ENCODE data around the gene DSC2.
"Not testable (repeated sequence)": the region's sequence is repeated elsewhere in the genome, so short reads cannot be mapped to it uniquely, and the experiment has no call there.

The DSC2 gene

DNA sequence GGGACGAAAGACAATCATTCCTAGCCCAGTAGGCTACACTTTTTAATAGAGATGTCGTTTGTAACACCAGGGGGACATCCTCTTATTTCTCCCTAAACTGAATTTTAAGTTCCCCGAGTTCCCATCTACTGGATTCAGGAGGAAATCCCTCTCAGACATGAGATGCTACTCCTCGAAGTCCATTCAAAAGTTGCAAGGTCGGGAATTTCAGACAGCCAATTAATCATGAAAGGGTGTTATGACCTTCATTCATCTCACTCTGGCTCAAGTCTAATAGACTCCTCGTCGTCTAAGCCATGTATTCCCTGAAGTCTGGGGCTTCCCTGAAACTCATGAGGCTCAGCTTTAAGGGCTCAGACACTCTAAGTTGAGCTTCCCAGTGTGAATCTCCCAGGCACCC is 58.5 kb downstream of the DSC2 start:
- TF ChIP-seq, protein P1, sequence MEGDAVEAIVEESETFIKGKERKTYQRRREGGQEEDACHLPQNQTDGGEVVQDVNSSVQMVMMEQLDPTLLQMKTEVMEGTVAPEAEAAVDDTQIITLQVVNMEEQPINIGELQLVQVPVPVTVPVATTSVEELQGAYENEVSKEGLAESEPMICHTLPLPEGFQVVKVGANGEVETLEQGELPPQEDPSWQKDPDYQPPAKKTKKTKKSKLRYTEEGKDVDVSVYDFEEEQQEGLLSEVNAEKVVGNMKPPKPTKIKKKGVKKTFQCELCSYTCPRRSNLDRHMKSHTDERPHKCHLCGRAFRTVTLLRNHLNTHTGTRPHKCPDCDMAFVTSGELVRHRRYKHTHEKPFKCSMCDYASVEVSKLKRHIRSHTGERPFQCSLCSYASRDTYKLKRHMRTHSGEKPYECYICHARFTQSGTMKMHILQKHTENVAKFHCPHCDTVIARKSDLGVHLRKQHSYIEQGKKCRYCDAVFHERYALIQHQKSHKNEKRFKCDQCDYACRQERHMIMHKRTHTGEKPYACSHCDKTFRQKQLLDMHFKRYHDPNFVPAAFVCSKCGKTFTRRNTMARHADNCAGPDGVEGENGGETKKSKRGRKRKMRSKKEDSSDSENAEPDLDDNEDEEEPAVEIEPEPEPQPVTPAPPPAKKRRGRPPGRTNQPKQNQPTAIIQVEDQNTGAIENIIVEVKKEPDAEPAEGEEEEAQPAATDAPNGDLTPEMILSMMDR (IDR thresholded peaks at IDR 0.05), result no peak
- no peak for TF ChIP-seq ZFX (IDR thresholded peaks at IDR 0.05; ENCODE audit: borderline replicate concordance)
- H3K27ac ChIP-seq, result no peak overlapping the region

DNA sequence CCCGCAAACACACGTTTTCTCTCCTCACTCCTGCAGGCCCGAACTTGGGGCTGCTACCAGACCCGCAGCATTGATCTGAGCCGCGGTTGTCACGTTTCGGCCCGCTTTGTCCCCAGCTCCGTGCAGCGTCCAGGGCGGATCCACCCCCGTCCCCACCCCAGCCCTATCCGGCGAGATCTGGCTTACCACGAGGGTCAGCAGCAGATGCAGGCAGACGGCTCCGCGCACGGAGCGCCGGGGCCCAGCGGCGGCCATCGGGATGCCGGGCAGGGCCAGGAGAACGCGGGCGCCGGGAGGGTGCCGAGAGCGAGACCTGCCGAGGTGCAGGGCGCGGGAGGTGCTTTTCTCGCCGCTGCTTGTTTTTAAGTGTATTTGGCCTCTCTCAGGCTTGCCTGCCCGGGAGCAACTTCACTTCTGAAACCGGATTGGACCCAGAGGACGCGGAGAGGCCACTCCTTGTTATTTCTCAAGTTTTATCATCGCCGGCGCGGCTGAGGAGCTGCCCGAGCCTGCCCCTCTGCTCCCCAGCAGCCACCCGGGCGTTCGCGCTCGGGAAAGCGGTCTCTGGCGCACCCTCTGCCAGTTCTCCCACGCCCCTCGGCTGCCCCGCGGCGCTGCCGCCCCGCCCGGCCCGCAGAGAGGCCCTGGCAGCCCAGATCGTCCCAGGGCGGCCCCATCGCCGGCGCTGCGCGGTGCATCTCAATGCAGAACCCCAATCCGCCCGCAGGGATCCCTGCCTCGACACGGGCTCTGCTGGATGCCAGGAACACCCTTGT is 59.6 kb downstream of the DSC2 start, which contains the start of gene DSC3:
DSC3 (minus strand) TSS at position 337 of the 776 bp plus-strand sequence; CDS start at position 255, 82 bp downstream.
- no peak within 1 kb of the TSS for H3K27ac ChIP-seq
- no peak for TF ChIP-seq ZFX (IDR thresholded peaks at IDR 0.05; ENCODE audit: borderline replicate concordance)
- TF ChIP-seq, protein P1 (IDR thresholded peaks at IDR 0.05), result no peak

DNA sequence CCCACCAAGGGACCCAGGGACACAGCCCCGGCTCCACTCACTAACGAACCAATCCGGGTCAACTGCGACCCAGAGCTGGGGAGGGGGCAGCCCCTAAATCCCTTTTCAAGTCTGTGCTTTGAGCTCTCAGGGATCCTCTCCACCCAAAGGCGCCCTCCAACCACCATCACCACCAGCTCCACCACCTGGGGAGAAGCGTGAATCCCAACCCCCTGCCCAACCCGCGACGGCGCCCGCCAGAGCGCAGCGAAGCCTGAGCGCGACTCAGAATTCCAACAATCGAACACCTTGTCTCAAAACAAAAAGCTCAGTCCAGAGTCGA is 60.2 kb downstream of the DSC2 start:
- no peak overlapping the region for H3K27ac ChIP-seq
- TF ChIP-seq, protein P1 (IDR thresholded peaks at IDR 0.05), result no peak
- TF ChIP-seq ZFX (IDR thresholded peaks at IDR 0.05; ENCODE audit: borderline replicate concordance), result no peak

DNA sequence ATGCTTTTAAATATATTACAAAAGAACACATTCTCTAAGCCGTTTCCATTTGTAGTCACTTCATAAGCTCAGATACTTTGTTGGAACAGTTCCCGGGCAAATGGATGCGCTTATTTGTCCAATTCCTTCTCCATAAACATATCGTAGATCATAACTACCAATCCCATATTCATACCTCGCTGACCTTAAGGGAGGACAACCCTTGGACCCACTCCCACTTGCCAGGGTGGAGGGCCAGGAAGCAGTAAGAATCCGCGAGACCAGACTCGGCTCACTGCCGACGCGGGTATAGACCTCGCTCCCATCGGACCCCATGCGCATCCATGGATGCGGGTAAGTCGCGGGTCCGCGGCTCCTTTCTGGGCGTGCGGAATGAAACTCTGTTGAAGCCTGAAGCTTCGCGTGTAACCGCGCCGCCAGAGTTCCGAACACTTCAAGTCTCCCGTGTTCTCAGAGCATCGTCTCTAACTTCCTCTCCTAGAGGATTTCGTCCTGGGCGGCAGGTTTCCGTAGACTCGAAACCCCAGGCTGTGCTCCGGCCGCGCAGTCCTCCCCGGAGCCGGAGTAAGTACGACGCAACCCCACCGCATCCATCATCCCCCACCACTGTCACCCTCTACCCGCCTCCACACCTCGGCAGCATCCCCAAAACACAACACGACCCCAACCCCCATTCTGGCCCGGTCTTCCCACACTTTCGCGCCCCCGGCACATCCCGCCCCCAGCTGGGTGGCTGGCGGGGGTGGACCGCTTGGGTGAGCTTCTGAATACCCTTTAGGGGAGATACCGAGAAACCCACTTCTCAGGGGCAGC is 60.7 kb downstream of the DSC2 start:
- no peak overlapping the region for H3K27ac ChIP-seq
- TF ChIP-seq, protein P1 (IDR thresholded peaks at IDR 0.05), result no peak
- TF ChIP-seq ZFX (IDR thresholded peaks at IDR 0.05; ENCODE audit: borderline replicate concordance), result no peak

DNA sequence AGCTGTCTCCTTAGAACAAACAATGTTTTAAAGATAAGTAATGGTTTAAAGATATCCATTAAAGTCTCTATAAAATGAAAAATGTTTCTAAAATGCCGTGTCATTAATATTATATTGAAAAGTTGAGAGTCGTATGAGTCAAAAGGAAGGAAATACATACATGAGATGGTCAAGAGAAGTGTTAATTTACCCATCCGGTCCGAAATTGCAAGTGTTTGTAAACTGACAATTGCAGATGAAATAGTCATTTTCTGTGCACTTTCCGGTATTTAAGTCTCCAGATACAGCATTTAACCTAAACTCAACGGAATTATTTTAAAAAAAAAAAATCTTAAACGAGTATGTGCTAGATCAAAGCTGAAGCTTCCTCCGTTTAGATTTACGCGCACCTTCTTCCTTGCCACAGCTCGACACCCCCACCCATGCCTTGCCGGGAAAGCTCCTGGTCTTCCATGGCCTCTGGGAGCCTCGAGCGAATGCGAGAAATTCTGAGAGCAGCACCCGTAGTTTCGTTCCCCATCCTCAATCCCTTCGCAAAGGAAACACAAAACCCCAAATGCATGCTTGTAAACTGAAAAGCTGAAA is 61.4 kb downstream of the DSC2 start:
- TF ChIP-seq ZFX (IDR thresholded peaks at IDR 0.05; ENCODE audit: borderline replicate concordance), result no peak
- TF ChIP-seq, protein P1 (IDR thresholded peaks at IDR 0.05), result no peak
- H3K27ac ChIP-seq, result no peak overlapping the region

DNA sequence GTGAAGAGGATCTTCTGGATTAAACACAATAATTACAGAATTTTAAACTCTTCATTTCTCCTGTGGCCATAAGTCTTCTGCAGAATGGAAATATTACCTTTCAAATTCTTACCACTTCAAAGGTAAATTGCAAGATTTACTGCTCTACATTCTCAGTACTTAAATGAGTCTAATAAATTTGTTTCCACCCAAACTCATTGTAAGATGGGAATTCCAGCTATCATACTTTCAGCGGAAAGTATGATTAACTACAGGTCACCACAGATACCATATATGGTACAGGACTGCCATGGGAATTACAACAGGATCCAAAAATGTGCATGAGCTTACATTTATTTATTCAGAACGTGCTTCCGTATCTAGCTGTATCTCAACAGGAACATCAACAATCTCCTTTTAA is 62.8 kb downstream of the DSC2 start:
- TF ChIP-seq, protein P1 (IDR thresholded peaks at IDR 0.05), result no peak
- TF ChIP-seq ZFX (IDR thresholded peaks at IDR 0.05; ENCODE audit: borderline replicate concordance), result no peak
- no peak overlapping the region for H3K27ac ChIP-seq

DNA sequence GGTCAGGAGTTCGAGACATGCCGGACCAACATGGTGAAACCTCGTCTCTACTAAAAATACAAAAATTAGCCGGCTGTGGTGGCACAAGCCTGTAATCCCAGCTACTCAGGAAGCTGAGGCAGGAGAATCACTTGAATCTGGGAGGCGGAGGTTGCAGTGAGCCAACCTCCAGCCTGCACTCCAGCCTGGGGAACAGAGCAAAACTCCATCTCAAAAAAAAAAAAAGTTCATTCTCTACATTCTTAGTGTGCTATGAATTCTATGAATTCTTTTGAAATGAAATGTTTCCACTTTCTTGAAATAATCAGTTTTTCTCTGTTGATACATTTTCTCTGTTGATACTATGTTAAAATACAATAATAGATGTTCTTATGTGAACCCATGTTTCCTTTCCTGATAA is 64.5 kb downstream of the DSC2 start:
- not testable (repeated sequence) for H3K27ac ChIP-seq
